Measurements from ENCODE around the gene MRTFA.
A peak's percentile ranks its signal among the peaks of the same experiment; 100 is the strongest.

MRTFA gene

GRCh38 chr22:40484906-40485669, 151.4 kb downstream of the MRTFA start:
- DNase-seq, result no peak

- DNase-seq, result no peak
Measured at GRCh38 chr22:40482886-40483285, 153.6 kb downstream of the MRTFA start.

GRCh38 chr22:40482391-40482790, 154.1 kb downstream of the MRTFA start:
- no peak for DNase-seq

- DNase-seq, result no peak
Measured at GRCh38 chr22:40480996-40481395, 155.5 kb downstream of the MRTFA start.

- no peak for DNase-seq
Measured at GRCh38 chr22:40479887-40480538, 156.5 kb downstream of the MRTFA start.

- no peak for DNase-seq
Measured at GRCh38 chr22:40479126-40479800, 157.3 kb downstream of the MRTFA start.

- no peak for DNase-seq
Measured at GRCh38 chr22:40478338-40479125, 158.0 kb downstream of the MRTFA start.

- DNase-seq, result no peak
Measured at GRCh38 chr22:40477683-40478337, 158.7 kb downstream of the MRTFA start.

GRCh38 chr22:40476341-40476740, 160.2 kb downstream of the MRTFA start:
- DNase-seq, result no peak

GRCh38 chr22:40473703-40474102, 162.8 kb downstream of the MRTFA start:
- DNase-seq, result no peak

- no peak for DNase-seq
Measured at GRCh38 chr22:40472579-40472978, 163.9 kb downstream of the MRTFA start.

- DNase-seq, result no peak
Measured at GRCh38 chr22:40472051-40472450, 164.5 kb downstream of the MRTFA start.

- DNase-seq, result no peak
Measured at GRCh38 chr22:40469181-40469580, 167.3 kb downstream of the MRTFA start.

GRCh38 chr22:40468616-40469015, 167.9 kb downstream of the MRTFA start:
- no peak for DNase-seq

- no peak for DNase-seq
Measured at GRCh38 chr22:40466976-40467375, 169.5 kb downstream of the MRTFA start.

GRCh38 chr22:40463683-40464082, 172.8 kb downstream of the MRTFA start:
- peak; percentile 38 for DNase-seq

GRCh38 chr22:40463017-40463631, 173.4 kb downstream of the MRTFA start:
- peak; percentile 32 for DNase-seq

- no peak for DNase-seq
Measured at GRCh38 chr22:40462195-40462984, 174.1 kb downstream of the MRTFA start.

GRCh38 chr22:40453671-40454070, 182.8 kb downstream of the MRTFA start:
- no peak for DNase-seq

GRCh38 chr22:40452730-40453487, 183.6 kb downstream of the MRTFA start:
- DNase-seq, result no peak

Data from activated T-cell treated with anti-CD3 and anti-CD28 coated beads, Interleukin-2, amount 50 U/mL, for 1 hour (primary cell).